IMR-90 (cell line): ENCODE results near the gene PAGE2B. TPM values are rescaled to one million over a fixed set of nuclear protein-coding genes. Genes with fewer than 3 reads are reported as not detected.

ENCODE experiments used
- ATAC-seq: fragments of 200-7000 bp; cut with Tn5 transposase; 2 replicates; pipeline ENCODE4 v1.9.1; 2020; ENCODE audit warnings: low read depth, mild to moderate bottlenecking, moderate library complexity
- BruUV-seq: library from RNA; stranded (reverse); fragments of 400-500 nt; replicated peaks from 2 replicates; lab custom pipeline; 2021; lab: Mats Ljungman, UMichigan
- CTCF ChIA-PET: fragments of 300-600 bp; formaldehyde crosslinking; extraction: SDS; loops from one replicate; lab custom pipeline; 2021; ENCODE audit warnings: antibody characterized with exemption; lab: Yijun Ruan, JAX
- POLR2A ChIA-PET: fragments of 300-600 bp; sonication (Branson Sonifier 250); formaldehyde crosslinking; loops from one replicate; lab custom pipeline; 2022; ENCODE audit warnings: antibody characterized with exemption; ENCODE audit not compliant: unreplicated experiment; lab: Charles Lee
- DNase-seq: peaks from one replicate; pipeline ENCODE4 v3.0.0; 2013
- H2AFZ ChIP-seq: replicated peaks from 2 replicates; pipeline ENCODE3; 2013; ENCODE audit warnings: low read length, mild to moderate bottlenecking; ENCODE audit not compliant: poor library complexity
- H2AK5ac ChIP-seq: 2 replicates; pipeline ENCODE4 v1.6.1; 2013; ENCODE audit warnings: low read depth, low read length, inconsistent platforms
- H2AK9ac ChIP-seq: replicated peaks from 2 replicates; pipeline ENCODE3; 2013; ENCODE audit warnings: mild to moderate bottlenecking, low read depth, low read length, moderate library complexity; ENCODE audit not compliant: poor library complexity
- H2BK120ac ChIP-seq: 2 replicates; pipeline ENCODE4 v1.6.1; 2013; ENCODE audit warnings: low read depth, low read length, inconsistent platforms
- H2BK15ac ChIP-seq: 3 replicates; pipeline ENCODE4 v1.6.1; 2013; ENCODE audit warnings: low read depth, low read length, inconsistent platforms
- H2BK20ac ChIP-seq: 2 replicates; pipeline ENCODE4 v1.6.1; 2013; ENCODE audit warnings: low read depth, mild to moderate bottlenecking, inconsistent platforms, low read length, moderate library complexity
- H2BK5ac ChIP-seq: 2 replicates; pipeline ENCODE4 v1.6.1; 2013; ENCODE audit warnings: mild to moderate bottlenecking, low read depth, low read length, inconsistent platforms; ENCODE audit not compliant: poor library complexity, severe bottlenecking
- H3K14ac ChIP-seq: replicated peaks from 2 replicates; pipeline ENCODE4 v1.6.1; 2013; ENCODE audit warnings: low read depth, low read length, inconsistent platforms
- H3K18ac ChIP-seq: 2 replicates; pipeline ENCODE4 v1.6.1; 2013; ENCODE audit warnings: low read depth, low read length, control low read depth
- H3K23ac ChIP-seq: 2 replicates; pipeline ENCODE4 v1.6.1; 2013; ENCODE audit warnings: low read depth, low read length, inconsistent platforms
- H3K27ac ChIP-seq: 2 replicates; pipeline ENCODE4 v1.5.1; 2013; ENCODE audit warnings: mild to moderate bottlenecking, control low read depth, low read length; ENCODE audit not compliant: insufficient read depth
- H3K27me3 ChIP-seq: 2 replicates; pipeline ENCODE4 v1.6.1; 2013; ENCODE audit warnings: low read length; ENCODE audit not compliant: control insufficient read depth, insufficient read depth
- H3K36me3 ChIP-seq: 2 replicates; pipeline ENCODE4 v1.6.1; 2013; ENCODE audit warnings: low read length, mixed read lengths; ENCODE audit not compliant: control insufficient read depth, insufficient read depth
- H3K4ac ChIP-seq: 2 replicates; pipeline ENCODE4 v1.6.1; 2013; ENCODE audit warnings: low read depth, low read length, inconsistent platforms
- H3K4me1 ChIP-seq: 2 replicates; pipeline ENCODE4 v1.6.1; 2013; ENCODE audit warnings: low read length, mixed read lengths; ENCODE audit not compliant: control insufficient read depth, insufficient read depth
- H3K4me2 ChIP-seq: 2 replicates; pipeline ENCODE4 v1.6.1; 2013; ENCODE audit warnings: low read depth, mild to moderate bottlenecking, control low read depth, low read length, moderate library complexity
- H3K4me3 ChIP-seq: 2 replicates; pipeline ENCODE4 v1.5.1; 2013; ENCODE audit warnings: low read depth, mild to moderate bottlenecking, control low read depth, low read length, moderate library complexity; ENCODE audit not compliant: insufficient read depth
- H3K56ac ChIP-seq: 2 replicates; pipeline ENCODE4 v1.6.1; 2013; ENCODE audit warnings: low read length, inconsistent platforms; ENCODE audit not compliant: insufficient read depth; ENCODE audit errors: extremely low read depth
- H3K79me1 ChIP-seq, 2 experiments: 2 replicates each; pipeline ENCODE4 v1.6.1; 2013; ENCODE audit warnings: low read length in 2 of 2, inconsistent platforms in 1 of 2, low read depth in 1 of 2
- H3K9ac ChIP-seq: 2 replicates; pipeline ENCODE4 v1.6.1; 2013; ENCODE audit warnings: low read depth, low read length, control low read depth
- H3K9me1 ChIP-seq: 2 replicates; pipeline ENCODE4 v1.6.1; 2013; ENCODE audit warnings: low read length, inconsistent platforms; ENCODE audit not compliant: insufficient read depth
- H3K9me3 ChIP-seq: 2 replicates; pipeline ENCODE4 v1.6.1; 2013; ENCODE audit warnings: low read length; ENCODE audit not compliant: control insufficient read depth, insufficient read depth
- H4K20me1 ChIP-seq: 2 replicates; pipeline ENCODE4 v1.6.1; 2013; ENCODE audit warnings: low read length, inconsistent platforms; ENCODE audit not compliant: insufficient read depth
- H4K5ac ChIP-seq: 2 replicates; pipeline ENCODE4 v1.6.1; 2013; ENCODE audit warnings: mild to moderate bottlenecking, low read depth, low read length, control low read depth
- H4K8ac ChIP-seq, 2 experiments: 2 replicates each; pipeline ENCODE4 v1.6.1; 2013; ENCODE audit warnings: low read depth in 2 of 2, low read length in 2 of 2, control low read depth in 1 of 2, inconsistent platforms in 1 of 2
- H4K91ac ChIP-seq: 2 replicates; pipeline ENCODE4 v1.6.1; 2013; ENCODE audit warnings: low read depth, low read length, inconsistent platforms; ENCODE audit not compliant: insufficient read depth
- BHLHE40 ChIP-seq: fragments of 150-350 bp; IDR thresholded peaks from 2 replicates; pipeline ENCODE4 v1.6.1; 2016; ENCODE audit warnings: mild to moderate bottlenecking, low read depth, low read length
- CEBPB ChIP-seq: IDR thresholded peaks from 2 replicates; pipeline ENCODE4 v1.6.1; 2012; ENCODE audit warnings: low read depth, low read length, improper control_type of control experiment
- CHD1 ChIP-seq: IDR thresholded peaks from 2 replicates; pipeline ENCODE4 v1.6.1; 2012; ENCODE audit warnings: low read depth, low read length, improper control_type of control experiment
- CTCF ChIP-seq: conservative IDR thresholded peaks from 2 replicates; pipeline ENCODE4 v1.5.1; 2012; ENCODE audit warnings: mild to moderate bottlenecking, low read depth, low read length, improper control_type of control experiment
- ELK1 ChIP-seq: fragments of 150-350 bp; IDR thresholded peaks from 2 replicates; pipeline ENCODE4 v1.6.1; 2016; ENCODE audit warnings: low read depth, mild to moderate bottlenecking, low read length, moderate library complexity, borderline replicate concordance
- MAZ ChIP-seq: IDR thresholded peaks from 2 replicates; pipeline ENCODE4 v1.6.1; 2012; ENCODE audit warnings: low read depth, mild to moderate bottlenecking, low read length, improper control_type of control experiment, moderate library complexity, borderline replicate concordance
- MXI1 ChIP-seq: IDR thresholded peaks from 2 replicates; pipeline ENCODE4 v1.6.1; 2012; ENCODE audit warnings: low read depth, mild to moderate bottlenecking, low read length, moderate library complexity, borderline replicate concordance
- RFX5 ChIP-seq: IDR thresholded peaks from 2 replicates; pipeline ENCODE4 v1.8.0; 2012; ENCODE audit warnings: low read depth, mild to moderate bottlenecking, low read length, moderate library complexity
- SMC3 ChIP-seq: fragments of 150-350 bp; IDR thresholded peaks from 2 replicates; pipeline ENCODE4 v1.6.1; 2016; ENCODE audit warnings: low read depth, mild to moderate bottlenecking, antibody characterized with exemption, low read length, moderate library complexity
- USF2 ChIP-seq: fragments of 150-350 bp; IDR thresholded peaks from 2 replicates; pipeline ENCODE4 v1.6.1; 2017; ENCODE audit warnings: mild to moderate bottlenecking, antibody characterized with exemption, low read length, low read depth
- WGBS, 2 experiments: methylation state at CpG; one replicate each; pipeline versions ENCODE4 v1.1.5 to v1.1.7; 2013; ENCODE audit warnings: missing lambda C conversion rate in 2 of 2; ENCODE audit not compliant: insufficient read length in 1 of 2; ENCODE audit errors: extremely low coverage in 2 of 2; 5-methylcytosine and 5-hydroxymethylcytosine counted together
- dilution Hi-C: fragments of 300-500 bp; cut with HindIII; formaldehyde crosslinking; loops from one replicate; pipeline ENCODE4 v1.14.3; 2018; ENCODE audit warnings: low sequenced_read_pairs; ENCODE audit not compliant: unreplicated experiment
- in situ Hi-C: fragments of 300-500 bp; cut with MboI; formaldehyde crosslinking; loops from 3 replicates; pipeline ENCODE4 v1.14.3; 2019; ENCODE audit warnings: low sequenced_read_pairs, inconsistent platforms, mixed read lengths
- intact Hi-C: fragments of 100-400 bp; cut with micrococcal nuclease; formaldehyde crosslinking; loops from 2 replicates; pipeline ENCODE4 v1.10.0; 2022
- polyA plus RNA-seq, 3 experiments: library from polyadenylated mRNA; depleted of rRNA; stranded (reverse); fragments of >200 nt; gene quantifications; 2 replicates each; pipeline ENCODE4 v1.2.3, GENCODE V29; 2012; ENCODE audit warnings: low replicate concordance in 1 of 3
- total RNA-seq: library from RNA; depleted of rRNA; stranded (reverse); fragments of >200 nt; gene quantifications from 2 replicates; pipeline ENCODE4 v1.2.3, GENCODE V29; 2012

PAGE2B gene
- total and polyA plus RNA-seq, 2 of the 4 experiments (the other 2 are of a cell fraction), result not detected

- POLR2A ChIA-PET, result no interaction called here
- H3K27ac ChIP-seq, result no peak overlapping the region
- H3K27me3 ChIP-seq, result peaks cover 10% of the 10 kb centered on the region
- H3K4me1 ChIP-seq, result no peaks in the 10 kb centered on the region
- no peak overlapping the region for H2BK20ac ChIP-seq
- H3K9ac ChIP-seq, result no peak overlapping the region
- no peaks in the 10 kb centered on the region for H4K20me1 ChIP-seq
- no peak overlapping the region for H3K23ac ChIP-seq
- TF ChIP-seq ELK1, result no peak
- no peak for TF ChIP-seq MXI1
- no peak for TF ChIP-seq BHLHE40
- no peak for TF ChIP-seq CHD1
- TF ChIP-seq SMC3, result no peak
- TF ChIP-seq MAZ, result no peak
- no peak for TF ChIP-seq CEBPB
- no peak for TF ChIP-seq RFX5
- TF ChIP-seq USF2, result no peak
- no peak for TF ChIP-seq CTCF
- intact Hi-C loops (no loop called here), in situ Hi-C loops (no loop called here), dilution Hi-C loops (no loop called here)
- H4K91ac ChIP-seq, result no peak overlapping the region
- H3K4me2 ChIP-seq, result no peak overlapping the region
- no peak overlapping the region for H2BK120ac ChIP-seq
- H3K36me3 ChIP-seq, result no peaks in the 10 kb centered on the region
- no CpG with 5 or more reads among the region's 4 CpGs for WGBS, 2 experiments
- H3K9me3 ChIP-seq, result no peaks in the 10 kb centered on the region
- H3K79me1 ChIP-seq, result no peaks in the 10 kb centered on the region
- no peak overlapping the region for H2AFZ ChIP-seq
- no peak overlapping the region for H2AK5ac ChIP-seq
- H4K5ac ChIP-seq, result no peak overlapping the region
- DNase-seq (no peak), ATAC-seq (no peak)
- no peak overlapping the region for H3K18ac ChIP-seq
- H4K8ac ChIP-seq, result no peak overlapping the region
- CTCF ChIA-PET, result no interaction called here
- no peak overlapping the region for H2BK5ac ChIP-seq
- BruUV-seq, result no TSS peak
- no peak overlapping the region for H2BK15ac ChIP-seq
- H2AK9ac ChIP-seq, result no peak overlapping the region
- no peaks in the 10 kb centered on the region for H3K9me1 ChIP-seq
- H3K4ac ChIP-seq, result no peak overlapping the region
- H3K4me3 ChIP-seq, result no peak overlapping the region
- H3K14ac ChIP-seq, result no peak overlapping the region
- no peak overlapping the region for H3K56ac ChIP-seq
Measured at GRCh38 chrX:55028040-55028439, 46.8 kb upstream of the PAGE2B start.
